Measurements from ENCODE around the gene SH3BP4. TPM values are rescaled to one million over a fixed set of nuclear protein-coding genes. Genes with fewer than 3 reads are reported as not detected.

SH3BP4 gene
- total and polyA plus RNA-seq, 2 of the 13 experiments (the other 11 are each of a cell fraction or from before 2014, with no cell fraction given), result 34.6 to 99.1 TPM

DNA sequence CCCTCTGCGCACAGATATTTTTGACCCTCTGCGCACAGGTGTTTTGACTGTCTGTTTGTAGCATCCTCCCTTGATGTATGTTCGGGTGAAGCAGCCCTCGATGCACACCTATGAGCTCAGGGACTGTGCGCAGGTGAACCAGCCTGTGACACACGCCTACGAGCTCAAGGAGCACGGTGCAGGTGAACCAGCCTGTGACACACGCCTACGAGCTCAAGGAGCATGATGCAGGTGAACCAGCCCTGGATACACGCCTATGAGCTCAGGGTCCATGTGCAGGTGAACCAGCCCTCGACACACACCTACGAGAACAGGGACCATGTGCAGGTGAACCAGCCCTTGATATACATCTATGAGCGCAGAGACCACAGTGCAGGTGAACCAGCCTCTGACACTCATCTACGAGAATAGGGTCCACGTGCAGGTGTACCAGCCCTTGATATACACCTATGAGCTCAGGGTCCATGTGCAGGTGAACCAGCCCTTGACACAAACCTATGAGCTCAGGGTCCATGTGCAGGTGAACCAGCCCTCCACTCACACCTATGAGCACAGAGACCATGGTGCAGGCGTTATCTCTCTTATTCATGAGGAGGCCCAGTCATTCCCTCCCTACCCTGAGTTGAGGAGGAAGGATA, 33.9 kb downstream of the SH3BP4 start (continued):
- TF ChIP-seq ETV5 (CRISPR knock-in tag; IDR thresholded peaks at IDR 0.05; ENCODE audit: borderline replicate concordance), result no peak
- TF ChIP-seq PHF8 (CRISPR knock-in tag; IDR thresholded peaks at IDR 0.05), result no peak
- TF ChIP-seq, protein P1, sequence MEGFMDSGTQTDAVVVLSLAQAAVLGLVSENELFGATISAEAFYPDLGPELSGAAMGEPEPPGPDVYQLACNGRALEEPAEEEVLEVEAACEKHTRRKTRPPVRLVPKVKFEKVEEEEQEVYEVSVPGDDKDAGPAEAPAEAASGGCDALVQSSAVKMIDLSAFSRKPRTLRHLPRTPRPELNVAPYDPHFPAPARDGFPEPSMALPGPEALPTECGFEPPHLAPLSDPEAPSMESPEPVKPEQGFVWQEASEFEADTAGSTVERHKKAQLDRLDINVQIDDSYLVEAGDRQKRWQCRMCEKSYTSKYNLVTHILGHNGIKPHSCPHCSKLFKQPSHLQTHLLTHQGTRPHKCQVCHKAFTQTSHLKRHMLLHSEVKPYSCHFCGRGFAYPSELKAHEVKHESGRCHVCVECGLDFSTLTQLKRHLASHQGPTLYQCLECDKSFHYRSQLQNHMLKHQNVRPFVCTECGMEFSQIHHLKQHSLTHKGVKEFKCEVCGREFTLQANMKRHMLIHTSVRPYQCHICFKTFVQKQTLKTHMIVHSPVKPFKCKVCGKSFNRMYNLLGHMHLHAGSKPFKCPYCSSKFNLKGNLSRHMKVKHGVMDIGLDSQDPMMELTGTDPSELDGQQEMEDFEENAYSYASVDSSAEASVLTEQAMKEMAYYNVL (CRISPR knock-in tag; IDR thresholded peaks at IDR 0.05; ENCODE audit: borderline replicate concordance), result no peak
- TF ChIP-seq ZNF652 (CRISPR knock-in tag; IDR thresholded peaks at IDR 0.05; ENCODE audit: borderline replicate concordance, low read depth), result no peak
- TF ChIP-seq, protein P2, sequence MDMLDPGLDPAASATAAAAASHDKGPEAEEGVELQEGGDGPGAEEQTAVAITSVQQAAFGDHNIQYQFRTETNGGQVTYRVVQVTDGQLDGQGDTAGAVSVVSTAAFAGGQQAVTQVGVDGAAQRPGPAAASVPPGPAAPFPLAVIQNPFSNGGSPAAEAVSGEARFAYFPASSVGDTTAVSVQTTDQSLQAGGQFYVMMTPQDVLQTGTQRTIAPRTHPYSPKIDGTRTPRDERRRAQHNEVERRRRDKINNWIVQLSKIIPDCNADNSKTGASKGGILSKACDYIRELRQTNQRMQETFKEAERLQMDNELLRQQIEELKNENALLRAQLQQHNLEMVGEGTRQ (IDR thresholded peaks at IDR 0.05; ENCODE audit: low read depth, low read length), result no peak
- TF ChIP-seq, protein P2 (CRISPR knock-in tag; IDR thresholded peaks at IDR 0.05; ENCODE audit: borderline replicate concordance), result no peak
- TF ChIP-seq ZNF839 (CRISPR knock-in tag; IDR thresholded peaks at IDR 0.05; ENCODE audit: borderline replicate concordance), result peak; percentile 45; the same call in 1 of the 2 replicates
- TF ChIP-seq GATAD2A (CRISPR knock-in tag; IDR thresholded peaks at IDR 0.05), result no peak
- TF ChIP-seq, protein P3, sequence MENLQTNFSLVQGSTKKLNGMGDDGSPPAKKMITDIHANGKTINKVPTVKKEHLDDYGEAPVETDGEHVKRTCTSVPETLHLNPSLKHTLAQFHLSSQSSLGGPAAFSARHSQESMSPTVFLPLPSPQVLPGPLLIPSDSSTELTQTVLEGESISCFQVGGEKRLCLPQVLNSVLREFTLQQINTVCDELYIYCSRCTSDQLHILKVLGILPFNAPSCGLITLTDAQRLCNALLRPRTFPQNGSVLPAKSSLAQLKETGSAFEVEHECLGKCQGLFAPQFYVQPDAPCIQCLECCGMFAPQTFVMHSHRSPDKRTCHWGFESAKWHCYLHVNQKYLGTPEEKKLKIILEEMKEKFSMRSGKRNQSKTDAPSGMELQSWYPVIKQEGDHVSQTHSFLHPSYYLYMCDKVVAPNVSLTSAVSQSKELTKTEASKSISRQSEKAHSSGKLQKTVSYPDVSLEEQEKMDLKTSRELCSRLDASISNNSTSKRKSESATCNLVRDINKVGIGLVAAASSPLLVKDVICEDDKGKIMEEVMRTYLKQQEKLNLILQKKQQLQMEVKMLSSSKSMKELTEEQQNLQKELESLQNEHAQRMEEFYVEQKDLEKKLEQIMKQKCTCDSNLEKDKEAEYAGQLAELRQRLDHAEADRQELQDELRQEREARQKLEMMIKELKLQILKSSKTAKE (CRISPR knock-in tag; IDR thresholded peaks at IDR 0.05; ENCODE audit: borderline replicate concordance), result peak; percentile 12; the same call in 1 of the 2 replicates
- TF ChIP-seq CBX1 (IDR thresholded peaks at IDR 0.05; ENCODE audit: low read depth), result no peak
- no peak for TF ChIP-seq NR2C2 (CRISPR knock-in tag; IDR thresholded peaks at IDR 0.05; ENCODE audit: borderline replicate concordance)
- TF ChIP-seq BORCS8-MEF2B (CRISPR knock-in tag; IDR thresholded peaks at IDR 0.05), result no peak
- TF ChIP-seq ZNF605 (CRISPR knock-in tag; IDR thresholded peaks at IDR 0.05), result no peak
- TF ChIP-seq, protein P4, sequence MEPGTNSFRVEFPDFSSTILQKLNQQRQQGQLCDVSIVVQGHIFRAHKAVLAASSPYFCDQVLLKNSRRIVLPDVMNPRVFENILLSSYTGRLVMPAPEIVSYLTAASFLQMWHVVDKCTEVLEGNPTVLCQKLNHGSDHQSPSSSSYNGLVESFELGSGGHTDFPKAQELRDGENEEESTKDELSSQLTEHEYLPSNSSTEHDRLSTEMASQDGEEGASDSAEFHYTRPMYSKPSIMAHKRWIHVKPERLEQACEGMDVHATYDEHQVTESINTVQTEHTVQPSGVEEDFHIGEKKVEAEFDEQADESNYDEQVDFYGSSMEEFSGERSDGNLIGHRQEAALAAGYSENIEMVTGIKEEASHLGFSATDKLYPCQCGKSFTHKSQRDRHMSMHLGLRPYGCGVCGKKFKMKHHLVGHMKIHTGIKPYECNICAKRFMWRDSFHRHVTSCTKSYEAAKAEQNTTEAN (CRISPR knock-in tag; conservative IDR thresholded peaks at IDR 0.05), result no peak
- TF ChIP-seq, protein P5, sequence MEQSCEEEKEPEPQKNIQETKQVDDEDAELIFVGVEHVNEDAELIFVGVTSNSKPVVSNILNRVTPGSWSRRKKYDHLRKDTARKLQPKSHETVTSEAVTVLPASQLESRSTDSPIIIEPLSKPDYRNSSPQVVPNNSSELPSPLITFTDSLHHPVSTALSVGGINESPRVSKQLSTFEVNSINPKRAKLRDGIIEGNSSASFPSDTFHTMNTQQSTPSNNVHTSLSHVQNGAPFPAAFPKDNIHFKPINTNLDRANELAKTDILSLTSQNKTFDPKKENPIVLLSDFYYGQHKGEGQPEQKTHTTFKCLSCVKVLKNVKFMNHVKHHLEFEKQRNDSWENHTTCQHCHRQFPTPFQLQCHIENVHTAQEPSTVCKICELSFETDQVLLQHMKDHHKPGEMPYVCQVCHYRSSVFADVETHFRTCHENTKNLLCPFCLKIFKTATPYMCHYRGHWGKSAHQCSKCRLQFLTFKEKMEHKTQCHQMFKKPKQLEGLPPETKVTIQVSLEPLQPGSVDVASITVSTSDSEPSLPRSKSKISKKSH (CRISPR knock-in tag; IDR thresholded peaks at IDR 0.05; ENCODE audit: borderline replicate concordance), result 0 out of 2 replicates have a peak, but pooled peaks have one; percentile 27
- no peak for TF ChIP-seq ZNF567 (CRISPR knock-in tag; IDR thresholded peaks at IDR 0.05; ENCODE audit: borderline replicate concordance)

Measured in HepG2 (cell line).